HUES6 (cell line): ENCODE data around the gene CLDN24.

Experiments used
- H3K27ac ChIP-seq: 2 replicates; pipeline ENCODE4 v1.7.0; 2013; ENCODE audit warnings: low read depth, mild to moderate bottlenecking, low read length, inconsistent platforms
- H3K27me3 ChIP-seq: 2 replicates; pipeline ENCODE4 v1.6.1; 2013; ENCODE audit warnings: low read length; ENCODE audit not compliant: control insufficient read depth, insufficient read depth
- H3K36me3 ChIP-seq: 2 replicates; pipeline ENCODE4 v1.6.1; 2013; ENCODE audit warnings: low read length; ENCODE audit not compliant: control insufficient read depth, insufficient read depth
- H3K4me1 ChIP-seq: 2 replicates; pipeline ENCODE4 v1.6.1; 2013; ENCODE audit warnings: low read length; ENCODE audit not compliant: control insufficient read depth, insufficient read depth
- H3K4me3 ChIP-seq: 2 replicates; pipeline ENCODE4 v1.5.1; 2013; ENCODE audit warnings: low read depth, low read length
- H3K9ac ChIP-seq: one replicate; pipeline ENCODE4 v1.6.1; 2013; ENCODE audit warnings: mild to moderate bottlenecking, low read length
- H3K9me3 ChIP-seq: 2 replicates; pipeline ENCODE4 v1.6.1; 2013; ENCODE audit warnings: low read depth, low read length; ENCODE audit not compliant: control insufficient read depth, insufficient read depth

The CLDN24 gene

GRCh38 chr4:183345261-183345660 is 23.0 kb upstream of the CLDN24 start:
- Histone ChIP-seq H3K27ac (no peak overlapping the region), H3K27me3 (no peaks in the 10 kb centered on the region), H3K36me3 (no peaks in the 10 kb centered on the region), H3K9ac (no peak overlapping the region), H3K4me3 (no peak overlapping the region), H3K4me1 (no peaks in the 10 kb centered on the region), H3K9me3 (no peaks in the 10 kb centered on the region)

GRCh38 chr4:183344523-183345255 is 22.5 kb upstream of the CLDN24 start:
- no peak overlapping the region for H3K4me3 ChIP-seq
- H3K27ac ChIP-seq: no peak overlapping the region
- no peaks in the 10 kb centered on the region for H3K27me3 ChIP-seq
- H3K9ac ChIP-seq: no peak overlapping the region
- H3K36me3 ChIP-seq: no peaks in the 10 kb centered on the region
- no peaks in the 10 kb centered on the region for H3K4me1 ChIP-seq
- no peaks in the 10 kb centered on the region for H3K9me3 ChIP-seq

GRCh38 chr4:183343730-183344129 is 21.5 kb upstream of the CLDN24 start:
- no peak overlapping the region for H3K9ac ChIP-seq
- no peaks in the 10 kb centered on the region for H3K9me3 ChIP-seq
- no peaks in the 10 kb centered on the region for H3K27me3 ChIP-seq
- no peak overlapping the region for H3K4me3 ChIP-seq
- no peak overlapping the region for H3K27ac ChIP-seq
- H3K36me3 ChIP-seq: no peaks in the 10 kb centered on the region
- no peaks in the 10 kb centered on the region for H3K4me1 ChIP-seq

GRCh38 chr4:183342541-183343533 is 20.6 kb upstream of the CLDN24 start:
- H3K27ac ChIP-seq: no peak overlapping the region
- H3K4me3 ChIP-seq: no peak overlapping the region
- no peaks in the 10 kb centered on the region for H3K36me3 ChIP-seq
- no peaks in the 10 kb centered on the region for H3K27me3 ChIP-seq
- H3K9ac ChIP-seq: no peak overlapping the region
- no peaks in the 10 kb centered on the region for H3K4me1 ChIP-seq
- H3K9me3 ChIP-seq: no peaks in the 10 kb centered on the region

GRCh38 chr4:183337833-183338232 is 15.6 kb upstream of the CLDN24 start:
- no peak overlapping the region for H3K27ac ChIP-seq
- no peaks in the 10 kb centered on the region for H3K4me1 ChIP-seq
- no peak overlapping the region for H3K9ac ChIP-seq

DNA sequence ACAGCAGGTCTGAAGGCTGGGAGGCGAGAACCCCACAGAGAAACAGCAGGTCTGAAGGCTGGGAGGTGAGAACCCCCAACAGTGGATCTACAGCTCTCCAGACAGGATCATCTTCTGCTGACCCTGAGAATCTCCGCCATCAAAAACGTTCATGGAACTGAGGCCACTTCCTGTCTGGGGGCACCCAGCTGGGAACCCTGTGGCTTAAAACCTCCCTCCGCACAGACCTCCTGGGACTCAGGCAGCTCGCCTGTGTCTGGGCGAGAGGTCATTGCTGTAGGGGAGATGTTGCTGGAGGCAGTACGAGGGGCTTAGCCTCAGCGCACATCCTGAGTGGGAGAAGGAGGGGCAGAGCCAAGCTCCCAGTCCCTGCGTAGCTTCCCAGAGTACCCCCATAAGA is 15.1 kb upstream of the CLDN24 start:
- Histone ChIP-seq H3K9me3 (no peaks in the 10 kb centered on the region), H3K4me3 (no peak overlapping the region), H3K4me1 (no peaks in the 10 kb centered on the region), H3K9ac (no peak overlapping the region), H3K27ac (no peak overlapping the region), H3K36me3 (no peaks in the 10 kb centered on the region), H3K27me3 (no peaks in the 10 kb centered on the region)

More at GRCh38 chr4:183337833-183338232, 15.6 kb upstream of the CLDN24 start:
- Histone ChIP-seq H3K4me3 (no peak overlapping the region), H3K9me3 (no peaks in the 10 kb centered on the region), H3K27me3 (no peaks in the 10 kb centered on the region), H3K36me3 (no peaks in the 10 kb centered on the region)

- Histone ChIP-seq H3K9me3 (no peaks in the 10 kb centered on the region), H3K27me3 (no peaks in the 10 kb centered on the region), H3K9ac (no peak overlapping the region), H3K36me3 (no peaks in the 10 kb centered on the region), H3K27ac (no peak overlapping the region), H3K4me3 (no peak overlapping the region), H3K4me1 (no peaks in the 10 kb centered on the region)
Observed at GRCh38 chr4:183335369-183335940, 13.2 kb upstream of the CLDN24 start.

DNA sequence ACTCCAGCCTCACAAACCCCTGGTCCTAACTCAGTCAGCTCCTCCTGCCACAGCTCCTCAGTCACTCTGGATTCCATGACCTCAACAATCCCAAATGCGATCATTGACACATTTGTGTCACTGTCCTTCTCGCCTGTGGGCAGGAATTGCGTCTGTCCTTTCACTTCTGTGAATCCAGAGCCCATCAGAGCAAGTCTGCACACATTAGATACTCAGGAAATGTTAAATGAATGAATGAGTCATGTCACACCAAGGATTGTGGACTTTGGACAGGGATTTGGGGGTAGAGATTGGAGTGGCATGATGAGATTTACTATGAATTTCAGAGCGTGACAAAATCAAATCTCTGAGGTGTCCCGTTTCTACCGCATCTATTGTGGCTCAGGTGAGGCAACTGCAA is 11.8 kb upstream of the CLDN24 start:
- no peak overlapping the region for H3K4me3 ChIP-seq
- no peaks in the 10 kb centered on the region for H3K4me1 ChIP-seq
- H3K9ac ChIP-seq: no peak overlapping the region
- peaks cover 5% of the 10 kb centered on the region for H3K9me3 ChIP-seq
- H3K36me3 ChIP-seq: no peaks in the 10 kb centered on the region
- H3K27me3 ChIP-seq: no peaks in the 10 kb centered on the region
- H3K27ac ChIP-seq: no peak overlapping the region

DNA sequence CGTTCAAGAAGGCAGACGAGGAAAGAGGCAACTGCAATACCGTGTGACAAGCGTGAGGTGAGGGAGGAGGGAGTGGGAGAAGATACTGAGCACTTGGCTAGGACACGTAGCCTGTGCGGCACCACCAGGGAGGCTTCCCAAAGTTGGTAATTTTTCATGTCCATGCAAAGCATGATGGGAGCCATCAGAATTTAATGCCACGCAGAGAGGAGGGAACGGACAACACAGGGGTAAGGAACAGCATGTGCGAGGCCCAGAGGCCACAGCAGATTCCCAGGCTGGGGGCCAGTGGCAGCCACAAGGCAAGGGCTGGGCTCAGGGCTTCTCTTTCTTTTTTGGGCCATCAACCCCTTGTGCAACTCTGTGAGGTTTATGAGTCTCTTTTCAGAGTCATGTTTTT is 11.0 kb upstream of the CLDN24 start:
- Histone ChIP-seq H3K9me3 (peaks cover 9% of the 10 kb centered on the region), H3K4me1 (no peaks in the 10 kb centered on the region), H3K4me3 (no peak overlapping the region), H3K27me3 (no peaks in the 10 kb centered on the region), H3K36me3 (no peaks in the 10 kb centered on the region), H3K27ac (no peak overlapping the region), H3K9ac (no peak overlapping the region)

- H3K27me3 ChIP-seq: no peaks in the 10 kb centered on the region
- H3K9ac ChIP-seq: no peak overlapping the region
- H3K27ac ChIP-seq: no peak overlapping the region
- no peaks in the 10 kb centered on the region for H3K4me1 ChIP-seq
- H3K9me3 ChIP-seq: peaks cover 9% of the 10 kb centered on the region
- no peaks in the 10 kb centered on the region for H3K36me3 ChIP-seq
- H3K4me3 ChIP-seq: no peak overlapping the region
Observed at GRCh38 chr4:183332447-183332846, 10.2 kb upstream of the CLDN24 start.

GRCh38 chr4:183330841-183331240 is 8.6 kb upstream of the CLDN24 start:
- Histone ChIP-seq H3K9ac (no peak overlapping the region), H3K4me3 (no peak overlapping the region), H3K4me1 (no peaks in the 10 kb centered on the region), H3K36me3 (no peaks in the 10 kb centered on the region), H3K9me3 (peaks cover 22% of the 10 kb centered on the region), H3K27me3 (no peaks in the 10 kb centered on the region), H3K27ac (no peak overlapping the region)
